Muscle of arm (tissue), 14 donors: ENCODE results near the gene SKIL. TPM values are rescaled to one million over a fixed set of nuclear protein-coding genes. Genes with fewer than 3 reads are reported as not detected.
"Not testable (repeated sequence)": the region's sequence is repeated elsewhere in the genome, so short reads cannot be mapped to it uniquely, and the experiment has no call there.

ENCODE experiments used
- DNase-seq: peaks from one replicate; pipeline ENCODE4 v3.0.0-alpha.2; 2013
- long read RNA-seq, 11 donors: transcript quantifications; one replicate each; lab custom pipeline, GENCODE V29; 2026
- polyA plus RNA-seq, 12 donors: library from polyadenylated mRNA; unstranded; fragments of 120-200 nt; gene quantifications; one replicate each; pipeline ENCODE4 v1.2.1, GENCODE V29; 2013; ENCODE audit not compliant: insufficient read length in 12 of 12

Gene SKIL, protein sequence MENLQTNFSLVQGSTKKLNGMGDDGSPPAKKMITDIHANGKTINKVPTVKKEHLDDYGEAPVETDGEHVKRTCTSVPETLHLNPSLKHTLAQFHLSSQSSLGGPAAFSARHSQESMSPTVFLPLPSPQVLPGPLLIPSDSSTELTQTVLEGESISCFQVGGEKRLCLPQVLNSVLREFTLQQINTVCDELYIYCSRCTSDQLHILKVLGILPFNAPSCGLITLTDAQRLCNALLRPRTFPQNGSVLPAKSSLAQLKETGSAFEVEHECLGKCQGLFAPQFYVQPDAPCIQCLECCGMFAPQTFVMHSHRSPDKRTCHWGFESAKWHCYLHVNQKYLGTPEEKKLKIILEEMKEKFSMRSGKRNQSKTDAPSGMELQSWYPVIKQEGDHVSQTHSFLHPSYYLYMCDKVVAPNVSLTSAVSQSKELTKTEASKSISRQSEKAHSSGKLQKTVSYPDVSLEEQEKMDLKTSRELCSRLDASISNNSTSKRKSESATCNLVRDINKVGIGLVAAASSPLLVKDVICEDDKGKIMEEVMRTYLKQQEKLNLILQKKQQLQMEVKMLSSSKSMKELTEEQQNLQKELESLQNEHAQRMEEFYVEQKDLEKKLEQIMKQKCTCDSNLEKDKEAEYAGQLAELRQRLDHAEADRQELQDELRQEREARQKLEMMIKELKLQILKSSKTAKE
- polyA plus RNA-seq, result 10 to 100 TPM; 21.1 to 57.6 (median 28.4) TPM
- long read RNA-seq, donor 1, transcript SKIL-205 (2 exons, 594 nt), result major isoform, 11 of 17 reads
- long read RNA-seq, donor 1, partial matches to known transcripts, result 6 of 17 reads
- long read RNA-seq, donor 1, other reads (novel, unspliced or antisense), result 0 of 17 reads
- long read RNA-seq, donor 2, full-length matches to known transcripts, result 7 of 13 reads
- long read RNA-seq, donor 2, partial matches to known transcripts, result 6 of 13 reads
- long read RNA-seq, donor 2, other reads (novel, unspliced or antisense), result 0 of 13 reads
- long read RNA-seq, donor 3, full-length matches to known transcripts, result 3 of 3 reads
- long read RNA-seq, donor 3, partial matches to known transcripts, result 0 of 3 reads
- long read RNA-seq, donor 3, other reads (novel, unspliced or antisense), result 0 of 3 reads
- long read RNA-seq, donor 4, partial matches to known transcripts, result 0 of 2 reads
- long read RNA-seq, donor 4, other reads (novel, unspliced or antisense), result 0 of 2 reads
- long read RNA-seq, donor 5, partial matches to known transcripts, result 49 of 54 reads
- long read RNA-seq, donor 5, other reads (novel, unspliced or antisense), result 0 of 54 reads
- long read RNA-seq, donor 6, full-length matches to known transcripts, result 2 of 9 reads
- long read RNA-seq, donor 6, partial matches to known transcripts, result 7 of 9 reads
- long read RNA-seq, donor 6, other reads (novel, unspliced or antisense), result 0 of 9 reads
- long read RNA-seq, donor 7, partial matches to known transcripts, result 0 of 2 reads
- long read RNA-seq, donor 7, other reads (novel, unspliced or antisense), result 0 of 2 reads
- long read RNA-seq, donor 8, full-length matches to known transcripts, result 11 of 18 reads
- long read RNA-seq, donor 8, partial matches to known transcripts, result 7 of 18 reads
- long read RNA-seq, donor 8, other reads (novel, unspliced or antisense), result 0 of 18 reads
- long read RNA-seq, donor 9, result 0 reads
- long read RNA-seq, donor 10, full-length matches to known transcripts, result 7 of 7 reads
- long read RNA-seq, donor 10, partial matches to known transcripts, result 0 of 7 reads
- long read RNA-seq, donor 10, other reads (novel, unspliced or antisense), result 0 of 7 reads
- long read RNA-seq, donor 11, full-length matches to known transcripts, result 6 of 6 reads
- long read RNA-seq, donor 11, partial matches to known transcripts, result 0 of 6 reads
- long read RNA-seq, donor 11, other reads (novel, unspliced or antisense), result 0 of 6 reads

DNA sequence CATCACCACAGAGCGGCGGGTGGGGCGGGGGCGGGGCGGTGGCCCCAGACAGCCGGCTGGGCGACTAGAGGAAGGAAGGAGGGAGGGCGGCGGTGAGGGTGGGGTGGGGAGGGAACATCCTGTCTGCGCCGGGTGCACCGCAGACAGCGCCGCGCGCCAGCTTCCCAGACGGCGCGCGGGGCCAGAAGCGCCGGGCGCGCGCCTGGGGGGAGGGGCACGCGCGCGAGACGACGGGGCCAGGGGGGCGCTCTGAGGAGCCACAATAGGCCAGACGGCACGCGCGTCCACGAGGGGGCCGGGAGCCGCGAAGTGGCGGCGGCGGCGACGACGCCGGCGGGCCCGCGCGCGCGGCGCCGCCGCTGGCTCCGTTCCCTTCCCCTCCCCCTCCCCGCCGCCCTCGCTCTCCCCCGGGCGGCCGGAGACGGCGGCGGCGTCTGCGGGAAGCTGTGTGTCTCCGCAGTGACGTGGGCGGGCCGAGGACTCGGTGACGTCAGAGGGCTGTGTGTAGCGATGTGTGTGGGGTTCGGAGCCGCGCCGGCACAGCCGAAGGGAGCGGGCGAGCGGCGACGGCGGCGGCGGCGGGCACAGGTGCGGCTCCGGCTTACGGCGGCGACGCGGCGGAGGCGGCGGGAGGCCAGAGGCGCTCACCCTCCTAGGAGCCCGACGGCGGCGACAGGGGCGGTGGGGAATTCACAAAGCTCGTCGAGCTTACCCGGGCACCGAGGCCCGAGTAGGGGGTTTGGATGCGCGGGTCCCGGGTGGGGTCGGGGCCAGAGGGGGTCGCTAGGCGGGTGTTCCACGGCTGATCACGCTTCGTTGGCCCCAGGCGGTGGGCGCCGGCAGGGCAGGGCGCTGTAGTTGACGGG lies at the start of gene SKIL:
SKIL (plus strand) TSS at position 540 of the 866 bp plus-strand sequence. CDS start 2,617 bp downstream, outside the sequence.
- DNase-seq, result peak; percentile 93

DNA sequence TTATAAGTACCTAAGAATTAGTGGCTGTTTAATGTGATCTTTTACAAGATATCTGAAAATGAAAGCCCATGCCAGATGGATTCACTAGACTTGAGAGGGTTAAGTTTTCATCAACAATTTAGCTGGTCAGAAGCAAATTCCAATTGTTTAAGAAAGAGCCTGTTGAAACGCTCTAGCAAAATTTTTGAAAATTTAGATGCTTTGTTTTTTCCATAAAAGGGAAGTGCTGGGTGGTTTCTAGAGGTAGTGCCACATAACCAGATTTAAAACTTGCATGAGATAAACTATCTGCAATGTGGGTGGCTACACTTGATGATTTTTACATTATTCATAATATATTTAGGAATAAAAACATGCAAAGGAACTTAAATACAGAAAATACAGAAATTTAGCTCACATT lies 48.5 kb upstream of the SKIL start:
- DNase-seq, result no peak

DNA sequence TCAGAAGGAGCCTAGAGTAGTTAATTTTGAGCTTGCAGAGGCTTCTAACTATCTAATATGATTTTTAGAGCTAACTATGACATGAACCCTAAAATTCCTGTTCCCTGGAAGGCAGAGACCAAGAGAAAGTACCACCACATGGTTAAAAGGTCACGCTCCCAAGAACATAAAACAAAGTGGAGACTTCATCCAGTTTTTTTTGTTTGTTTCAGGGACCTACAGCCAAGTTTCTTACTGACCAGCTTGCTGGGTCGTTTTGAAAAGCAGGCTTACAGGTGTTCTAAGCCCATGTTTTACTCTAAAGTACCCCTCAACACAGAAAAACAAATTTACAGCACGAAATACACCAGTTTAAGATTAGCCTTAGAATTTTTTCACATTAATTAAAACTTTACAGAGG lies 39.6 kb upstream of the SKIL start:
- no peak for DNase-seq

GRCh38 chr3:170320461-170321121 lies 36.9 kb upstream of the SKIL start:
- no peak for DNase-seq

DNA sequence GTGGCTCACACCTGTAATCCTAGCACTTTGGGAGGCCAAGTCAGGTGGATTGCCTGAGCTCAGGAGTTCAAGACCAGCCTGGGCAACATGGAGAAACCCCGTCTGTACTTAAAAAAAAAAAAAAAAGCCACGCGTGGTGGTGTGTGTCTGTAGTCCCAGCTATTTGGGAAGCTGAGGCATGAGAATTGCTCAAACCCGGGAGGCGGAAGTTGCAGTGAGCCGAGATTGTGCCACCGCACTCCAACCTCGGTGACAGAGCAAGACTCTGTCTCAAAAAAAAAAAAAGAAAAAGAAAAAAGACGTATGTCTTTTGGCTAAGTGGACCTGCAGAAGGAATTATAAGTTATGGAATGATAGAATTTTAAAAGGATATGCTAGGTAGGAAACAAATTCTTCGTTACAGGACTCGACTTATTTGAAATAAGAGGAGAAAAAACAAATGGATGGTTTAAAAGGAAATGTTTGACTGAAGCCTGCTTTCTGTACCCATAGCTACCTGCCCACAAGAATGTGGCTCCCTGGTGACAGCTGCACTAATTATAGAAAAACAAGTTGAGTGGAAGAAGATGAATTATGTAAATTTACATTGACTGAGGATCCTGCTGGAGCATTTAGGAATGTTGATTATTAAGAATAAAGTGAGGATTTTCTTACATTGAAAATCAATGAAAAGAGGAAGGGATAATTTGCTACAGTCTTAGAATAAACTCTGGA lies 36.0 kb upstream of the SKIL start:
- DNase-seq, result no peak

DNA sequence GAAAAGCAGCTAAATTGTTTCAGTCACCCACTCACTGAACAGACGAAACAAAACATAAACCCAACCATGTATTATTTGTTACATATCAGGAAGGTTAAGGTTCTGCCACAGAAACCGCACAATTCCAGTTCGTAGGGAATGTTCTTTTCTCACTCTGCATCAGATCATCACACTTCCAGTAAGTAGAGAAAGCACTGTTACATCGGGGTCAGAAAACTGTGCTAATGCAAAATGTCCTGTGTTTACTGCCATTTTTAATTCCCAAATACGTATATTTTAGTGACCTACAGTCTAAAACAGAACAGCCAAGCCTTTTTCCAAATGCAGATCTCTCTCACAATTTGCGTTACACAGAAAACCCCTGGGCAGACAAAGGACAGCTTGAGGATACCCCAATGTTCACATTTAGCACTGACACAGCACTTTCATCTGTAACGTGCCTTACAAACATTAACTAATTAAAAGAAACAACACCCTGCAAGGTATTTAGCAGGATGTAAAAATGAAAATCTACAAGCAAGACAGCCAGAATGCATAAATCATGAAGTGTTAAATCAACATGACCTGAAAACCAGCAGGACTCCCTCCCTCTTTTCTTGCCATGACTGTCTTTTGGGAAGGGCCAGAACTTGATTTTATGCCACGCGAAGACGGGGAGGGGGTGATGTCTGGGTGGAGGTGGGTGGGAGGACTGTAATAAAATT lies 34.8 kb upstream of the SKIL start:
- no peak for DNase-seq

GRCh38 chr3:170323331-170323730 lies 34.2 kb upstream of the SKIL start:
- DNase-seq, result no peak

- DNase-seq, result no peak
Measured at GRCh38 chr3:170324962-170325361, 32.6 kb upstream of the SKIL start.

GRCh38 chr3:170327040-170327808 lies 30.3 kb upstream of the SKIL start:
- no peak for DNase-seq

DNA sequence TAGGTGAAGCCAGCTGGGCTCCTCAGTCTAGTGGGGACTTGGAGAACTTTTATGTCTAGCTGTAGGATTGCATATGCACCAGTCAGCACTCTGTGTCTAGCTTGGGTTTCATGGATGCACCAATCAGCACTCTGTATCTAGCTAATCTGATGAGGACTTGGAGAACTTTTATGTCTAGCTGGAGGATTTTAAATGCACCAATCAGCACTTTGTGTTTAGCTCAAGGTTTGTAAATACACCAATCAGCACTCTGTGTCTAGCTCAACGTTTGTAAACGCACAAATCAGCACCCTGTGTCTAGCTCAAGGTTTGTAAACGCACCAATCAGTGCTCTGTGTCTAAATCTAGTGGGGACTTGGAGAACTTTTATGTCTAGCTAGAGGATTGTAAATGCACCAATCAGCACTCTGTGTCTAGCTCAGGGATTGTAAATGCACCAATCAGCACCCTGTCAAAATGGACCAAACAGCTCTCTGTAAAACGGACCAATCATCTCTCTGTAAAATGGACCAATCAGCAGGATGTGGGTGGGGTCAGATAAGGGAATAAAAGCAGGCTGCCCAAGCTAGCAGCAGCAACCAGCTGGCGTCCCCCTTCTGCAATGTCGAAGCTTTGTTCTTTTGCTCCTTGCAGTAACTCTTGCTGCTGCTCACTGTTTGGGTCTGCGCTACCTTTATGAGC lies 29.5 kb upstream of the SKIL start:
- not testable (repeated sequence) for DNase-seq

DNA sequence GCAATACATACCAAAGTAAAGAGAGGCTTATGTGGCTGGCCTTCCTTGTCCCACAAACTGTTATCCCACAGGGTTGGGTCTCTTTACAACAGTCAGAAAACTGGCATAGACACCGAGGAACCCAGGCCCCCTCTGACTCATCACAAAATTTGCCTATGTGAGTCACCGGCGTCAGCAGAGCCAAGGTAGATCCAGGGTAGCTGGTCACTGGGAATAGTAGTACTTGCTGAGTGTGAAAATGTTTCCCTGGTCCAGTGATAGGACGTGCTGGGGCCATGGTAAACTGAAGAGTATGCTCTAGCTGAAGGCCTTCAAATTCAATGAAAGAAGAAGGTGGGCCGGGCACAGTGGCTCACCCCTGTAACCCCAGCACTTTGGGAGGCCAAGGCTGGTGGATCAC lies 27.1 kb upstream of the SKIL start:
- no peak for DNase-seq

DNA sequence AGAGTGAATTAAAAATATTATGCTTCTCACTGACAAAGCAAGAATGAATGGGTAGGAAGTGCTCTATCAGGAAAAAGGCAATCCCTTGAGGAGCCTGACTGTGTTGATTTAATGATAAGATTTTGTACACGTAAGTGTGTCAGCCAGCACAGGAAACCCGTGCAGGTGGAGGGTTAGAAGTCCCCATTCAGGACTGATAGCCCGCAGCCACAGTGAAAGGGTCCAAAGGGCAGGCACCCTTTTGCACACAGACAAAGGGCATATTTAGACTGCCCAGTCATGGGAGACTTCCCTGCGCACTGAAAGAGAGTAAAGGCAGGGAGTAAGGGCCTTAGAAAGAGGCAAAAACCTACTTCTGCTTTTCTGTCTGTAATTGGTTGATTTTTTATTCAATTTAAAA lies 26.4 kb upstream of the SKIL start:
- no peak for DNase-seq

- no peak for DNase-seq
Measured at GRCh38 chr3:170337420-170337819, 20.1 kb upstream of the SKIL start.

GRCh38 chr3:170338690-170339340 lies 18.7 kb upstream of the SKIL start:
- no peak for DNase-seq

- not testable (repeated sequence) for DNase-seq
Measured at GRCh38 chr3:170342273-170342672, 15.2 kb upstream of the SKIL start.

DNA sequence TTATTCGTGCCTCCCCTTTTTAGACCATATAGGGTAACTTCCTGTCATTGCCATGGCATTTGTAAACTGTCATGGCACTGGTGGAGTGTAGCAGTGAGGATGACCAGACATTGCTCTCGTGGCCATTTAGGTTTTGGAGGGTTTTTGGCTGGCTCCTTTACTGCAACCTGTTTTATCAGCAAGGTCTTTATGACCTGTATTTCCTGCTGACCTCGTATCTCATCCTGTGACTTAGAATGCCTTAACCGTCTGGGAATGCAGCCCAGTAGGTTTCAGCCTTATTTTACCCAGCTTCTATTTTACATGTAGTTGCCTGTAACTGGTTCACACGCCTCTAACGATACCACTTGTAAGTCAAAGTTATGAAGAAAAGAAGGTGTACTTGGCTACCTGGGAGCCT lies 13.7 kb upstream of the SKIL start:
- DNase-seq, result not testable (repeated sequence)
